Measurements from ENCODE around the gene MYPOP.
A peak's percentile ranks its signal among the peaks of the same experiment; 100 is the strongest.
"Not testable (repeated sequence)": the region's sequence is repeated elsewhere in the genome, so short reads cannot be mapped to it uniquely, and the experiment has no call there.

MYPOP gene

DNA sequence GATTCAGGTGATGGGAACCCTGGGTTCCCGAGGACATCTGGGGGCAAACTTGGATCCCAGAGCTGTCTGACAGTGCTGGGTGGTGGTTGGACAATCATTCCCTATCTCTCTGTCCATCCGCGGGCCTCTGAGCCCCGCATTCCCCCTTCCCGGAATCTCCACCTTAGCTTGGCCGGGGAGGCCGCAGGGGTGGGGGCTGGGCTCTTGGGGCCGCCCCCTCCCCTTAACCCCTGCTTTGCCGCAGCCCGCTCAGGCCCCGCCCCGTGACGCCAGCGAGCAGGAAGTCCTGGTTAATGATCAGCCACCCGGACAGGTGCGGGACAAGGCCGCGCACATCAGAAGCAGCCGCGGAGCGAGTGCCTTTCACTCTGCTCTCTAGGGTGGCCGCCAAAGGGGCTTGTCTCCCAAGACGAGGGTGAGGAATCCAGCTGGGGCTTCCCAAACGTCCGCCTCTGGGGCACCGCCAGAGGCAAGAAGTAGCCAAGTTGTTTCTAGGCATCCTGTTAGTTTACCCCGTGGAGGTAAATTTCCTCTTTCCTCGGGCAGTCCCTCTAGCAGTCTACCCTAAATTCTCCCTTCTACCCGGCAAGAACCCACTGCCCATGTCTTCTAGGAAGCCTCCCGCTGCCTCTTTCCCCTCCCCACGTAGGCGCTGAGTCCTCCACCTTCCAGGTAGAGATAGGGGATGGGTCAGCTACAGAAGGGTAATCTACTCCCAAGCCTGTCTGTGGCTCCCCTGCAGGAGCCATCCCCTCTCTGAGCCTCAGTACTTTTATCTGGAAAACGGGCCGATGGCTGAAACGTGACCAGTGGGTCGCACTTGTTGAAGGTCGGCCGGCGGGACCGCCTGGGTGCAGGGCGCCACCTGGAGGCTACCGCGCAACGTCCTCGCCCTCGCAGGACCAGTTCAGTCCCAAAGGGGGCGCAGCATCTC is 19.5 kb downstream of the MYPOP start:
- DNase-seq: peak; percentile 92

DNA sequence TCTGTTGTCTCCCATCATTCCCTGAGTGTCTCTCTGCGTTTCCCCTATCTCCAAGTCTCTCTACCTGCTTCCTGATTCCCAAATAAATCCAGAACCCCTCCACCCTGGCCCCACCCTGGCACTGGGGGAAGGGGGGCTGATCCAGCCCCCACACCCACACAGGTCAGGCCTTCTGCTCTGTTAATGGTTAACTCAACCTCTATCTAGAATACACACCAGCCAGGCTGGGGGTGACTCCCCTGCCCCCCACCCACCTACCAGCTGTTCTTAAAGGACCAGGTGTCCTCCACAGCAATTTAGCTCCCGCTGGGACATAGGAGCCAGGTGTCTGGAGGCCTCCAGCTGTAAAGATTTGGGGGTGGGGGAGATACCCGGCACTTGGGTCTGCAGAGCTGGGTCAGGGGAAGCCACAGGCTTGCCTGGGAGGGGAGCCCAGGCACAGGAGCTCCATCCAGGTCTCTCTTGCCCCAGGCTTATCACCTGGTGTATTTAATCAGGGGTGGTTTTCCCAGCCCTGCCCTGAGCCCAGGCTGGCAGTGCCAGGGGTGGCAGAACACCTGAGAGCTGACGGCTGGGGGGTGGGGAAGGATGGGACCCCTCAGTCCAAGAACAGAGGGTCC is 20.4 kb downstream of the MYPOP start:
- DNase-seq: no peak

DNA sequence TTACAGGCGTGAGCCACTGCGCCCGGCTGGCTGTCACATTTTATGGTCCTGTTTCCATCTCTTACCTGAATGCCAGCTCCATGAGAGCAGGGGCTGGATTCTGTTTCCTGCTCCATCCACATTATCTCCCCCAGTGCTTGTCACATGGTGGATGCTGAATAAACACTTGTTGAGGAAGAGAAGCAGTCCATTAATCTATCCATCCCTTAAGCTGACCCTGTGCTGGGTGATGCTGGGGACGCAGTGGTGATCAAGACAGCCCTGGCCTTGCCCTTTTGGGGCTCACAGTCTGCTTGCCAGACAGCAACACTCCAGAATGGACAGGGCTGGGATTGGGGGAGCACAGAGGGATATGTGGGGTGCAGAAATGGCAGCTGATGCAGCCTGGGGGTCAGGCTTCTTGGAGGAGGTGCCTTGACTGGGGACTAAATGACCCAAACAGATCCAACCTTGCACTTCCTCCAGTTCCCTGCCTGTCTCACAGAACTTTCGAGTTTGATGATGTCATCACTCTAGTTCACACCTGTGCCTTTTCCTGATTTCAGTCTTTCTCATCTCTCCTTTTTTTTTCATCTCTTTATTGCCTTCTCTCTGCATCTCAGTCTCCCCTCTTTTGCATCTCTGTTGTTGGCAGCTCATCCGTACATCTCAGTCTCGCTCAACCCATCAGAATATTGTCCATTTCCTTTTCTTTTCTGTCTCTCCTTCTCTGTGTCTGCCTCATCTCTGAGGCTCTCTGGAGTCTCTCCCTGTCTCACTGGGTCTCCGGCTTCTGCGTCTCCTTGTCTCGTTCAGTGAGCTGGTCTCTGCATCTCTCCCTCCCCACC is 21.1 kb downstream of the MYPOP start:
- DNase-seq: no peak

DNA sequence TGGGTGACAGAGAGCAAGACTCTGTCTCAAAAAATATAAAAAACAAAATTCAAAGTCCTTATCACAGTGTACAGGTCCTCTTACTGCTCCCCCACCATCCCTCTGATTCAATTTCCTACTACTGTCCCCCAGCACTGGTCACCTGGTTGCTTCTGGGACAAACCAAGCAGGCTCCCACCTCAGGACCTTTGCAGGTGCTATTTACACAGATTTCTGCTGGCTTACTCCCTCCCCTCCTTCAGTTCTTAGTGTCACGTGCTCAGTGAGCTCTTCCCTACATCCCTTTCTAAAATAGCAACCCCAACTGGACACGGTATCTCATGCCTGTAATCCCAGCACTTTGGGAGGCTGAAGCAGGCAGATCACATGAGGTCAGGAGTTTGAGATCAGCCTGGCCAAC is 22.4 kb downstream of the MYPOP start:
- DNase-seq: no peak

DNA sequence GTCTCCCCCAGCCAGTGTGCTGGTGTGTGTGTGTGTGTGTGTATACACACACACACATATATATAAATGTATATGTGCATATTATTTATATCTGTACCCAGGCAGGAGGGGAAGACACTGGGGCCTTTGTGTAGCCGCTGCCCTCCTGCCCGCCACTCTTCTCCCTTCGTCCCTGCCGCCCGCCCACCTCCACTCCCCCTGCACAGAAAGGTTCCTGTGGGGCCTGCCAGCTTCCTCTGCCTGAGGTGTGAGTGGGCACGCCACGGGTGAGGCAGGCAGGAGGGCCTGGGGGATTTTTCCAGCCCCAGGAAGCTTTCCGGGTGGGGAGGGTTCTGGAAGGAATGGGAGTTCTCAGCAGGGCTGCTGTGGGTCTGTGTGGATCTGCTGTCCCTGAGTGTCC is 23.4 kb downstream of the MYPOP start:
- no peak for DNase-seq

- DNase-seq: peak; percentile 38
These were observed 24.2 kb downstream of the MYPOP start for GRCh38 chr19:45878043-45878794.

GRCh38 chr19:45876411-45877197 is 25.8 kb downstream of the MYPOP start:
- DNase-seq: peak; percentile 53

GRCh38 chr19:45876161-45876410 is 26.3 kb downstream of the MYPOP start:
- DNase-seq: no peak

DNA sequence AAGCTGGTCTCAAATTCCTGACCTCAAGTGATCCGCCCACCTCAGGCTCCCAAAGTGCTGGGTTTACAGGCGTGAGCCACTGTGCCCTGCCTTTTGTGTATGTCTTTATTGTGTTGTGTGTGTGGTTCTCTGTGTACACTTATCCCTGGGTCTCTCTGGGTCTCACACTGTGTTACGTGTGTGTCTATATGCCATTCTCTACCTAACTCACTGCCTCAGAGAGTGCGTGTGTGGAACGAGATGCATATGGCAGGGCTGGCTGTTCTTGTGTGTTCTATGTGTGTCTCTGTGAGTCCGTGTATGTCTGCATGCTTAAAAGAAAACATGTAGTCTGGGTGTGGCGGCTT is 27.8 kb downstream of the MYPOP start:
- DNase-seq: no peak

- no peak for DNase-seq
These were observed 29.1 kb downstream of the MYPOP start for GRCh38 chr19:45873219-45873772.

DNA sequence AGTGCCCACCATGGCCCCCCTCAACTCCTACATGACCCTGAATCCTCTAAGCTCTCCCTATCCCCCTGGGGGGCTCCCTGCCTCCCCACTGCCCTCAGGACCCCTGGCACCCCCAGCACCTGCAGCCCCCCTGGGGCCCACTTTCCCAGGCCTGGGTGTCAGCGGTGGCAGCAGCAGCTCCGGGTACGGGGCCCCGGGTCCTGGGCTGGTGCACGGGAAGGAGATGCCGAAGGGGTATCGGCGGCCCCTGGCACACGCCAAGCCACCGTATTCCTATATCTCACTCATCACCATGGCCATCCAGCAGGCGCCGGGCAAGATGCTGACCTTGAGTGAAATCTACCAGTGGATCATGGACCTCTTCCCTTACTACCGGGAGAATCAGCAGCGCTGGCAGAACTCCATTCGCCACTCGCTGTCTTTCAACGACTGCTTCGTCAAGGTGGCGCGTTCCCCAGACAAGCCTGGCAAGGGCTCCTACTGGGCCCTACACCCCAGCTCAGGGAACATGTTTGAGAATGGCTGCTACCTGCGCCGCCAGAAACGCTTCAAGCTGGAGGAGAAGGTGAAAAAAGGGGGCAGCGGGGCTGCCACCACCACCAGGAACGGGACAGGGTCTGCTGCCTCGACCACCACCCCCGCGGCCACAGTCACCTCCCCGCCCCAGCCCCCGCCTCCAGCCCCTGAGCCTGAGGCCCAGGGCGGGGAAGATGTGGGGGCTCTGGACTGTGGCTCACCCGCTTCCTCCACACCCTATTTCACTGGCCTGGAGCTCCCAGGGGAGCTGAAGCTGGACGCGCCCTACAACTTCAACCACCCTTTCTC is 30.1 kb downstream of the MYPOP start:
- no peak for DNase-seq

DNA sequence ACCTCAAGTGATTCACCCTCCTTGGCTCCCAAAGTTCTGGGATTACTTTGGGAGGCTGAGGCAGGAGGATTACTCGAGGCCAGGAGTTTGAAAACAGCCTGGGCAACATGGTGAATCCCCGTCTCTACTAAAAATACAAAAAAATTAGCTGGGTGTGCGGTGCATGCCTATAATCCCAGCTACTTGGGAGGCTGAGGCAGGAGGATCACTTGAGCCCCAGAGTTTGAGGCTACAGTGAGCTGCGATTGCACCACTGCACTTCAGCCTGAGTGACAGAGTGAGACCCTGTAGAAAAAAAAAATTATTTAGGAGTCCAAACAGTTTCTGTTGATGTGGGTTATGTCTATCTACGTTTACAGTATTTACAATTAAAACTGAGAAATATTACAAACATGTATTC is 31.6 kb downstream of the MYPOP start:
- no peak for DNase-seq

GRCh38 chr19:45867241-45867640 is 35.2 kb downstream of the MYPOP start:
- not testable (repeated sequence) for DNase-seq

DNA sequence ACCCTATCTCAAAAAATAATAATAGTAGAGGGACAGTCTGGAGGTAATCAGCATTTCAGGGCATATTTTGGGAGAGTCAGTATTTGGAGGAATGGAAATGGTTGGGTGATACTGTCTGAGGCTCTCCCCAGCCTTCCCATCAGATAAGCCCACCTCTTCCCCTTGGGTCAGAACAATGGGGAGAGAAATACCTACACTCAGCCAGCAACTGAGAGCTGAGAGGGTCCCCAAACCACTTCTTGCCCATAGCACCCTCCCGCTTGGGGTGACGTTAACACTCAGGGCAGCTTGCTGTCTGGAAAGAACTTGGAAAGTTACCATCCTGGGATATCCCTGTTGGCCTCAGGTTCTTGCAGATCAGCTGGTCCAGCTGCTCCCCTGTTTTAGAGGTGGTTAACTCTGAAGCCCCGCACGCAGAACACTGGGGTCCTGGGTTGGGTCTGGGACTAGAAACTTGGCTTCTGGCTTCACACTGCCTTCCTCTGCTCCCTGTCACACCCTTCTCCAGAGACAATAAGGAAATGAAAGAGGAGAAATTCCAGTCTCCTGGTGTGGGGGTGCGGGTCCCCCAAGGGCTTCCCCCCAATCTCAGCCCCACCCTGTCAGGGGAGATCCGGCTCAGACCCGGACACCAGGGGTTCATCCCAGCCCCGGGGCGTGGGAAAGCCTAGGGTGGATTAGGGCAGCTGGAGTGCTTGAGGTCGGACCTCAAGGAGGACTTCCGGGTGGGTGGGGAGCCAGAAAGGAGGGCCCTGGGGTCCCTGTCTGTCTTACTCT is 35.8 kb downstream of the MYPOP start:
- no peak for DNase-seq

GRCh38 chr19:45865269-45865948 is 37.0 kb downstream of the MYPOP start:
- no peak for DNase-seq

DNA sequence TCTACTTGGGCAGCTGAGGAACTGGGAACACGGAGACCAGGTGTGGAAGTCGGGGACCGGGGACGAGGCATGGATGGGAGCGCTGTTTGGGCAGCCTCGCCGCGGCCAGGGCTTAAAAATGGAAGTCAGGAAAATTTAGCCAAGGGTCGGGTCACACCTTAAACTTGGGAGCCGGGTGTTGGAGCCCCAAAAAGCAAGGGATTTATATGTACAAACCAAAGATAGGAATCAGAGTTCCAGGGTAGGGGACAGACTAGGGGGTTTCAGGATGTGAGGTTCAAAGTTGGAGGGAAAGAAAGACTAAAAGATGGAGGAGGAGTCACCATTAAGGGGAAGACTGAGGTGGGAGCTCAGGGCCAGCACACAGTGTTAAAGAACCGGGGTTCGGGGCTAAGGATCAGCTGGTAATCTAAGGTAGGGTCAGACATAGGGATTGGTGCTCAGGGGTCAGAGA is 37.8 kb downstream of the MYPOP start:
- DNase-seq: no peak

DNA sequence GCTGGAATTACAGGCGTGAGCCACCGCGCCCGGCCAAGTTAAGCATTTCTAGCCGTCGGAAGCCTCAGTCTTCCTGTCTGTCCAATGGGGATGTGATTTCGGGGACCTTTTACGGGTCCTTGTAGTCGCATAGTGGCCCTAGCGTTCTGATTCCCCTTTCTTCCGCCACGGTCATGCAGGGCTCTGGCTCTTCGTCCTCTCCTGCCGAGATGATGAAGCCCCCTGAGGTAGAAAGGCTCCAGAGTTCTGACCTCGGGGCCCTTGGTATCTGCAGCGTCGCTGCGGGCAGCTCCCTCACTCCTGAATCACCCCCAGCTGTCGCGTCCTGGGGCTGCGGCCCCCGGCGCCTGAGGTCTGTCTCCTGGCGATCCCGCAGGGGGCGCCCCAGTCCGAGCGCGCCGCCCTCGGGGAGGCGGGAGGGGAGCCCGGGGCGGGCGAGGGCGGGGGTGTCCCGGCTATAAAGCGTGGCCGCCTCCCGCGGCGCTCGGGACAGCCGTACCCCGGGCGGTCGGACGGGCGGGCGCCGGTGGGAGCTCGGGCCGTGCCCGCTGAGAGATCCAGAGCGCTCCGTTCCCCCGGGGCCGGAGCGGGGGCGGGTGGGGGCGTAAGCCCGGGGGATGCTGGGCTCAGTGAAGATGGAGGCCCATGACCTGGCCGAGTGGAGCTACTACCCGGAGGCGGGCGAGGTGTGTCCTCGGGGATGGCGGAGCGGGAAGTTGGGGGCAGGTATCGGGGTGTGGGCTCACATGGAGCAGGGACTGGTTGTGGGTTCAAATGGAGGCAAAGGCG is 38.4 kb downstream of the MYPOP start, which contains the start of gene FOXA3:
FOXA3 (plus strand) TSS at position 487 of the 789 bp plus-strand sequence; CDS start at position 618, 131 bp downstream.
- DNase-seq: peak; percentile 73

DNA sequence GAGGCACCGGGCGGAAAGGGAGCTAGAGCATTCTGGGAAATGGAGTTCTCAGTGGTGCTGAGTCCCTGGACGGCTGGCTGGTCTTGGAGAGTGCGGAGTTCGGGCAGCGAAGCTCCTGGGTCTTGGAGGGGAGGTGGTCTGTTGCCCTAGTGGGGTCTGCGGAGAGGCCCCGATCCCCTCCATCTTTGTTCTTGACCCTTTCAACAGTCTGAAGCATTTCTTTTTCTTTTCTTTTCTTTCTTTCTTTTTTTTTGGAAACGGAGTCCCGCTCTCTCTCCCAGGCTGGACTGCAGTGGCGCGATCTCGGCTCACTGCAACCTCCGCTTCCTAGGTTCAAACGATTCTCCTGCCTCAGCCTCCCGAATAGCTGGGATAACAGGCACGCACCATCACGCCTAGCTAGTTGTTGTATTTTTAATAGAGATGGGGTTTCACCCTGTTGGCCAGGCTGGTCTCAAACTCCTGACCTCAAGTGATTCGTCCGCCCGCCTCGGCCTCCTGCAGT is 39.0 kb downstream of the MYPOP start:
- DNase-seq: no peak
